HepG2 (cell line): ENCODE data around the gene STRN4. TPM values are rescaled to one million over a fixed set of nuclear protein-coding genes. Genes with fewer than 3 reads are reported as not detected.
A peak's percentile ranks its signal among the peaks of the same experiment; 100 is the strongest.

Source experiments
- ASH2L ChIP-seq: fragments of 300-600, 200-600 bp; sonication (generic); IDR thresholded peaks from 2 replicates; pipeline ENCODE4 v1.7.0; 2017; ENCODE audit warnings: low read depth, mild to moderate bottlenecking, moderate library complexity, mixed read lengths, low read length; ENCODE audit not compliant: insufficient read length
- CENPT ChIP-seq: sonication (generic); formaldehyde crosslinking; IDR thresholded peaks from 2 replicates; pipeline ENCODE4 v1.8.0; 2022; ENCODE audit warnings: low read depth, mild to moderate bottlenecking, moderate library complexity, missing genetic modification reagents
- CHD2 ChIP-seq: IDR thresholded peaks from 2 replicates; pipeline ENCODE4 v1.6.1; 2011; ENCODE audit warnings: low read depth, low read length, improper control_type of control experiment
- ELF1 ChIP-seq: sonication (generic); formaldehyde crosslinking; IDR thresholded peaks from 2 replicates; pipeline ENCODE4 v1.4.0; 2020; ENCODE audit warnings: missing genetic modification reagents
- GABPB1 ChIP-seq: IDR thresholded peaks from 2 replicates; pipeline ENCODE4 v1.6.1; 2016; ENCODE audit warnings: mild to moderate bottlenecking, missing genetic modification reagents, moderate library complexity, missing compliant biosample characterization
- HDAC1 ChIP-seq: sonication (generic); formaldehyde crosslinking; IDR thresholded peaks from 2 replicates; pipeline ENCODE4 v1.5.1; 2020; ENCODE audit warnings: mild to moderate bottlenecking, missing genetic modification reagents
- HDAC2 ChIP-seq: sonication (generic); formaldehyde crosslinking; IDR thresholded peaks from 2 replicates; pipeline ENCODE4 v1.4.0; 2020; ENCODE audit warnings: missing genetic modification reagents
- HOXA3 ChIP-seq: sonication (generic); formaldehyde crosslinking; IDR thresholded peaks from 2 replicates; pipeline ENCODE4 v1.5.0; 2020; ENCODE audit warnings: missing genetic modification reagents
- MYC ChIP-seq: sonication (generic); formaldehyde crosslinking; IDR thresholded peaks from 2 replicates; pipeline ENCODE4 v1.9.0; 2021; ENCODE audit warnings: missing genetic modification reagents, borderline replicate concordance
- MZF1 ChIP-seq: sonication (generic); formaldehyde crosslinking; IDR thresholded peaks from 2 replicates; pipeline ENCODE4 v1.8.1; 2023; ENCODE audit warnings: mild to moderate bottlenecking, missing genetic modification reagents, borderline replicate concordance
- PPARG ChIP-seq: conservative IDR thresholded peaks from 2 replicates; pipeline ENCODE4 v1.6.1; 2016; ENCODE audit warnings: missing biosample characterization, missing genetic modification reagents
- RBFOX2 ChIP-seq: fragments of 200-400 bp; formaldehyde crosslinking; IDR thresholded peaks from 2 replicates; pipeline ENCODE4 v1.6.1; 2017; ENCODE audit warnings: low read depth, mild to moderate bottlenecking, low read length
- SALL1 ChIP-seq: sonication (generic); formaldehyde crosslinking; IDR thresholded peaks from 2 replicates; pipeline ENCODE4 v1.8.0; 2022; ENCODE audit warnings: mild to moderate bottlenecking, missing genetic modification reagents
- STAG1 ChIP-seq: sonication (generic); formaldehyde crosslinking; IDR thresholded peaks from 2 replicates; pipeline ENCODE4 v1.4.0; 2020; ENCODE audit warnings: missing genetic modification reagents
- ZNF317 ChIP-seq: sonication (generic); formaldehyde crosslinking; IDR thresholded peaks from 2 replicates; pipeline ENCODE4 v1.5.0; 2020; ENCODE audit warnings: mild to moderate bottlenecking, missing genetic modification reagents
- ZNF431 ChIP-seq: sonication (generic); formaldehyde crosslinking; IDR thresholded peaks from 2 replicates; pipeline ENCODE4 v1.9.0; 2022; ENCODE audit warnings: missing genetic modification reagents, low read depth, mild to moderate bottlenecking, borderline replicate concordance
- polyA plus RNA-seq, 8 experiments: library from polyadenylated mRNA; depleted of rRNA in 3 of 8; stranded (reverse) in 7 of 8; unstranded in 1 of 8; fragments of >200 nt; fragmentation: Illumina TruSeq in 4 of 8; extraction: Trizol in 4 of 8; gene quantifications; 2 replicates each; pipeline versions ENCODE4 v1.2.1 to v1.2.3, GENCODE V29; 2011 to 2016; ENCODE audit warnings: low read depth in 4 of 8, missing spikeins in 1 of 8, mixed read lengths in 1 of 8; ENCODE audit not compliant: insufficient read depth in 1 of 8
- total RNA-seq, 5 experiments: library from RNA; depleted of rRNA; stranded (reverse); fragments of >200 nt; fragmentation: Illumina TruSeq; extraction: Trizol; gene quantifications; 2 replicates each; pipeline ENCODE4 v1.2.3, GENCODE V29; 2016; ENCODE audit warnings: low read depth in 1 of 5
- TF ChIP-seq, protein P1 (sequence below): IDR thresholded peaks from 2 replicates; pipeline ENCODE4 v1.6.1; 2012; ENCODE audit warnings: low read length, improper control_type of control experiment
- TF ChIP-seq, protein P2 (sequence below): sonication (generic); formaldehyde crosslinking; conservative IDR thresholded peaks from 2 replicates; pipeline ENCODE4 v1.8.0; 2022; ENCODE audit warnings: missing genetic modification reagents
- TF ChIP-seq, protein P3 (sequence below): IDR thresholded peaks from 2 replicates; pipeline ENCODE4 v1.6.1; 2016; ENCODE audit warnings: mild to moderate bottlenecking

The STRN4 gene
- total and polyA plus RNA-seq, 2 of the 13 experiments (the other 11 are each of a cell fraction or from before 2014, with no cell fraction given), result 43.1 to 57.3 TPM

DNA sequence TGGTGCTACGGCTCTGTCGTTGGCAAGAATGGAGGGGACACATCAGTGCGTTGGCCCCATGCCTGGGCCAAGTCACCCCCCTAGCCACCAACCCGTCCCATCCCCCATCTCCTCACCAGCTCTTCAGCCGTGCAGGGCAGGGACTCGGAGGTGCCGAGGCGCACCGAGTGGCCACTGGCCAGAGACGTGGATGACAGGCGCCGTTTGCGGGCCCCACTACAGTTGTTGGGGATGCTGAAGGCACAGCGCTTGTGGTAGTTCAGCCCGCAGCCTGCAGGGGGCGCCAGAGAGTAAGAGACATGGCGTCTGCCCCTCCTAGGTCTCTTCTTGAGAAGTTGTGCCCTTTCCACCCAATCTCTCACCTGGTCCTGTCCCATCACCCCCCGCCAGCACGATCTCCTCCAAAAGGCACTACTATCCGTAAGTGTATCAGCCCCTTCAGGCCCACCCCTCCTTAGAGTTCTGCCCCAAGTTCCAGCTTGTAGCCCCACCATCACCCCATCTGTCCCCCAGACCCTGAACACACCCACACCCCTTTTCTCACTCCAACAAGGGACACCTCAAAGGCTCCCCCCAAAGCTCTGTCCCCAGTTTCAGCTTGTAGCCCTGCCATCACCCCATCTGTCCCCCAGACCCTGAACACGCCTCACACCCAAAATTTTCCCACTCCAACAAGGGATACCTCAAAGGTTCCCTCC is 41.7 kb downstream of the STRN4 start (continued):
- TF ChIP-seq, protein P1, sequence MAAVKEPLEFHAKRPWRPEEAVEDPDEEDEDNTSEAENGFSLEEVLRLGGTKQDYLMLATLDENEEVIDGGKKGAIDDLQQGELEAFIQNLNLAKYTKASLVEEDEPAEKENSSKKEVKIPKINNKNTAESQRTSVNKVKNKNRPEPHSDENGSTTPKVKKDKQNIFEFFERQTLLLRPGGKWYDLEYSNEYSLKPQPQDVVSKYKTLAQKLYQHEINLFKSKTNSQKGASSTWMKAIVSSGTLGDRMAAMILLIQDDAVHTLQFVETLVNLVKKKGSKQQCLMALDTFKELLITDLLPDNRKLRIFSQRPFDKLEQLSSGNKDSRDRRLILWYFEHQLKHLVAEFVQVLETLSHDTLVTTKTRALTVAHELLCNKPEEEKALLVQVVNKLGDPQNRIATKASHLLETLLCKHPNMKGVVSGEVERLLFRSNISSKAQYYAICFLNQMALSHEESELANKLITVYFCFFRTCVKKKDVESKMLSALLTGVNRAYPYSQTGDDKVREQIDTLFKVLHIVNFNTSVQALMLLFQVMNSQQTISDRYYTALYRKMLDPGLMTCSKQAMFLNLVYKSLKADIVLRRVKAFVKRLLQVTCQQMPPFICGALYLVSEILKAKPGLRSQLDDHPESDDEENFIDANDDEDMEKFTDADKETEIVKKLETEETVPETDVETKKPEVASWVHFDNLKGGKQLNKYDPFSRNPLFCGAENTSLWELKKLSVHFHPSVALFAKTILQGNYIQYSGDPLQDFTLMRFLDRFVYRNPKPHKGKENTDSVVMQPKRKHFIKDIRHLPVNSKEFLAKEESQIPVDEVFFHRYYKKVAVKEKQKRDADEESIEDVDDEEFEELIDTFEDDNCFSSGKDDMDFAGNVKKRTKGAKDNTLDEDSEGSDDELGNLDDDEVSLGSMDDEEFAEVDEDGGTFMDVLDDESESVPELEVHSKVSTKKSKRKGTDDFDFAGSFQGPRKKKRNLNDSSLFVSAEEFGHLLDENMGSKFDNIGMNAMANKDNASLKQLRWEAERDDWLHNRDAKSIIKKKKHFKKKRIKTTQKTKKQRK, result no peak
- TF ChIP-seq SALL1 (CRISPR knock-in tag), result 0 out of 2 replicates have a peak, but pooled peaks have one; percentile 22
- TF ChIP-seq ASH2L, result no peak
- no peak for TF ChIP-seq PPARG
- TF ChIP-seq GABPB1 (CRISPR knock-in tag), result peak; percentile 38; the same call in 1 of the 2 replicates
- 0 out of 2 replicates have a peak, but pooled peaks have one; percentile 17 for TF ChIP-seq HOXA3 (CRISPR knock-in tag)
- TF ChIP-seq MYC, result 0 out of 2 replicates have a peak, but pooled peaks have one; percentile 7
- TF ChIP-seq, protein P2, sequence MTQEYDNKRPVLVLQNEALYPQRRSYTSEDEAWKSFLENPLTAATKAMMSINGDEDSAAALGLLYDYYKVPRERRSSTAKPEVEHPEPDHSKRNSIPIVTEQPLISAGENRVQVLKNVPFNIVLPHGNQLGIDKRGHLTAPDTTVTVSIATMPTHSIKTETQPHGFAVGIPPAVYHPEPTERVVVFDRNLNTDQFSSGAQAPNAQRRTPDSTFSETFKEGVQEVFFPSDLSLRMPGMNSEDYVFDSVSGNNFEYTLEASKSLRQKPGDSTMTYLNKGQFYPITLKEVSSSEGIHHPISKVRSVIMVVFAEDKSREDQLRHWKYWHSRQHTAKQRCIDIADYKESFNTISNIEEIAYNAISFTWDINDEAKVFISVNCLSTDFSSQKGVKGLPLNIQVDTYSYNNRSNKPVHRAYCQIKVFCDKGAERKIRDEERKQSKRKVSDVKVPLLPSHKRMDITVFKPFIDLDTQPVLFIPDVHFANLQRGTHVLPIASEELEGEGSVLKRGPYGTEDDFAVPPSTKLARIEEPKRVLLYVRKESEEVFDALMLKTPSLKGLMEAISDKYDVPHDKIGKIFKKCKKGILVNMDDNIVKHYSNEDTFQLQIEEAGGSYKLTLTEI, result no peak
- no peak for TF ChIP-seq ZNF317 (CRISPR knock-in tag)
- TF ChIP-seq HDAC2 (CRISPR knock-in tag), result no peak
- no peak for TF ChIP-seq ZNF431
- 0 out of 2 replicates have a peak, but pooled peaks have one; percentile 16 for TF ChIP-seq RBFOX2
- no peak for TF ChIP-seq ELF1 (CRISPR knock-in tag)
- no peak for TF ChIP-seq MZF1 (CRISPR knock-in tag)
- no peak for TF ChIP-seq CENPT
- TF ChIP-seq CHD2, result no peak
- TF ChIP-seq STAG1 (CRISPR knock-in tag), result peak; percentile 55
- TF ChIP-seq, protein P3, sequence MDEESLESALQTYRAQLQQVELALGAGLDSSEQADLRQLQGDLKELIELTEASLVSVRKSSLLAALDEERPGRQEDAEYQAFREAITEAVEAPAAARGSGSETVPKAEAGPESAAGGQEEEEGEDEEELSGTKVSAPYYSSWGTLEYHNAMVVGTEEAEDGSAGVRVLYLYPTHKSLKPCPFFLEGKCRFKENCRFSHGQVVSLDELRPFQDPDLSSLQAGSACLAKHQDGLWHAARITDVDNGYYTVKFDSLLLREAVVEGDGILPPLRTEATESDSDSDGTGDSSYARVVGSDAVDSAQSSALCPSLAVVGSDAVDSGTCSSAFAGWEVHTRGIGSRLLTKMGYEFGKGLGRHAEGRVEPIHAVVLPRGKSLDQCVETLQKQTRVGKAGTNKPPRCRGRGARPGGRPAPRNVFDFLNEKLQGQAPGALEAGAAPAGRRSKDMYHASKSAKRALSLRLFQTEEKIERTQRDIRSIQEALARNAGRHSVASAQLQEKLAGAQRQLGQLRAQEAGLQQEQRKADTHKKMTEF (CRISPR knock-in tag), result 0 out of 2 replicates have a peak, but pooled peaks have one; percentile 24
- TF ChIP-seq HDAC1, result no peak
